HG03342 (cell line): Measurements from ENCODE around the gene ZNF19.

Source experiments
- ATAC-seq: cut with Tn5 transposase; IDR thresholded peaks from one replicate; pipeline ENCODE4 v1.9.1; 2021; ENCODE audit warnings: mild to moderate bottlenecking, moderate library complexity; ENCODE audit not compliant: unreplicated experiment

The ZNF19 gene

DNA sequence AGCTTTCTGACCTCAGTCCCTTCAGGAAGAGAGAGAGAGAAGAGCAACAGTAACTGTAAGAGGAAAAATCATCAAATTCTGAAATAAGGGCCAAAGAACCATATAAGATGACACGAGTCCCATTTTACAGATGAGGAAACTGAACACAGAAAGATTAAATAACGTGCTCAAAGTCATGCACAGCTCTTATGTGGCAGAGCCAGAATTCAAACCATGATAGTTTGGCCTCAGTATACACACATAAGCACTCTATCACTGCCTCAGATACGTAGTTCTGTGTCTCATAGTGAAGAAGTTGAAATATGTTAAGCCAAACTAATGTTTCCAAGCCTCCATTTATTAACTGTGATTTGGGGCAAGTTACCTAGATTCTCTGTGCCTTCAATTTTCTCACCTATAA, 1.9 kb upstream of the ZNF19 start:
- no peak for ATAC-seq

GRCh38 chr16:71490361-71490760, 1.2 kb upstream of the ZNF19 start:
- no peak for ATAC-seq

DNA sequence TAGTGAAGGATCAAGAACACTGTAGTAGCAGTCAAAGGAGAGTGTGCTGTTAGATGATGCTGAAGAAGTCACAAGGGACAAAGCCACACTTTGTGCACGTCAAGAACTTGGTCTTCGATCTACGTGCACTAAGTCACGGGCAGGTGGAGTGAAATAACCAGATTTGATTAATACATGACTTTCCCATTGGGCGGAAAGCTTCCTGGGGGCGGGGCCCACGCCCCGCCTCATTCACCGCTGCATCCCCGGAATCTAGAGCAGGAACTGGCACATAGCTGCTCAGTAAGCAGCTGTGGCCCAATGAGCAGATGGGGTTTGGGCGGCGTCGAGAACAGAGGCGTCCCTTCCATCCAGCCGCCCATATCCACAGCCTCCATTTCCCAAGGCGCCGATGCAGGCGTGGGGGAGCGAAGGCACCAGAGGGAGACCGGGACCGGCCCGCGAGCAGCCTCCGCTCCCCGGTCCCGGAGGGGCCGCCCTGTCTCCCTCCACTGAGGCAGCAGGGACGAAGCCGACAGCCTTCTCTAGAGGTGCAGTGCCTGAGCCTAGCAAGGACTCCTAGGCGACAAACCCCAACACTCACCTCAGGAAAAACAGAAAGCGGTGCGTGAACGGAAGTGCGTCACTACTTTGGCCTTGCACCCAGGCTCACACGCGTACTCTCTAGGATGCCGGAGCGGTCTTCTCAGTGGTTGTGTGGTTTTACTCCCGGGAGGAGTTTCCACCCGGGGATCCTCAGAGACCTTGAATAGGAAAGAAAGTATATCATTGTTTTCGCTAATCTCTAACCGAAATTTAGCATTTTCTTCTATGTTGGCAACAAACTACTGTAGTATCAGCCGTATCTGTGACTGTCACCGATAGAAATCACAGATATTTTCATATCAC, 4.9 kb downstream of the ZNF19 start:
- peak; percentile 87 for ATAC-seq

GRCh38 chr16:71482569-71482968, 6.6 kb downstream of the ZNF19 start:
- ATAC-seq, result no peak

GRCh38 chr16:71480956-71481355, 8.2 kb downstream of the ZNF19 start:
- no peak for ATAC-seq

DNA sequence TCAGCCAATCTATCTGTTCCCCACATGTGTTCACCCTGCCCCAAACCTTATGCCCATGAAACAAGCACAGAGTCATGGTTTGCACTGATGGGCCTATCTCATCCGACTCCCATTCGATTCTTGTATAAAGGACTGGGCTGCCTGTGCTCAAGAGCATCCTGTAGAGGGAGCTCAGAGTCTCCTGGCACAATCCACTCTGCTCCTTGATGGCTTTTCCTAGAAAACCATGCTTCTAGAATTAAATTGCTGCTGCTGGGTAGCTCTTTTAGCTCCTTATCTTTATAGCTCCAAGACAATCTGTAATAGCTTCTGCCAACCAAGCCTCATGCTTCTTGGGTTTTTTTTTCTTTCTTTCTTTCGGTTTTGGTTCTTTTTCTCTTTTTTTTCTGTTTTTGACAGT, 9.7 kb downstream of the ZNF19 start:
- ATAC-seq, result no peak

DNA sequence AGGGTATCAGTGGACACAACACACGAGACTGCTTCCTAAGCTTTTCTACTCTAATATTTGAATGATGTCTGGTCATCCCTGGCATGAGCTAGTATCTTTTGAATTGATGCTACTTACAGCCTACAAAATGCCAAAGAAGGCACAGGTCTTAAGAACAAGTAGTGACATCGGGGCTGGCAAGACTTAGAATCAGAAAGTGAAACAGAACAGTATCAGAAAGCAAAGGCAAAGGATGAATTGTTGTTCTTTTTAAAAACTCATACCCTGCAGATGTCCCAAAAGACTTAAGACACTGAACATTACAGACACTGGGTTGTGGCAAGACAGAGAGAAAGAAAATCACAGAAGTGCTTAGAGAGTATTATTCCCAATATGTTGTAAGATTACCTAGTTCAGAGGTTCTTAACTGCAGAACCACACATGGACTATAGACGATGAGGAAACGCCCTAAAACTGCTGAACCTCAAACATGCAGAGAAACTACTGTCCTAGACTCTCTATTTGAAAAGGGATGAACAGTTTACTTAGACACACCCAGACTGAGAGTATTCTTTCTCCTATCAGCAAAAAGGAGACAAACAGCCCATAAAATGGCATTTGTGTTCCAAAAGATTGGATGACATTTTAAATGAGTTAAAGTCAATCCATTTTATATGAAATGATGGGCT, 12.5 kb downstream of the ZNF19 start:
- no peak for ATAC-seq

- ATAC-seq, result no peak
These were observed 14.3 kb downstream of the ZNF19 start for GRCh38 chr16:71474864-71475263.

GRCh38 chr16:71473891-71474290, 15.2 kb downstream of the ZNF19 start:
- no peak for ATAC-seq

DNA sequence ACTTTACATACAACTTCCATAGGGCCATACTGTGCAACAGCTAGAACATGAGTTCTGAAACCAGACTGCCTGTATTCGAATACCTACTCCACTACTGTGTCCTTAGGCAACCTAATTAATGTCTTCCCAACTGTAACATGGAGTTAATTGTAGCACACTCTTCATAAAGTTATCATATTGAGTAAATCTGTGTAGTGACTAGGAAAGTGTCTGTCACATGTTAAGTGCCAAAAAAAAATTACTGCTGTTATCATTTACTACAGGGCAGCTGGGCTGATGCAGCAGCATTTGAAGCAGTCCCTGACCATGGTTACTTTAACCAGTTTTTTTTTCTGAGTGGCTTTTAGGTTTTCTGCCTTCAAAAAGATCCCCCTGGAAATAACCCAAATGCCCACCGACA, 16.2 kb downstream of the ZNF19 start:
- no peak for ATAC-seq

DNA sequence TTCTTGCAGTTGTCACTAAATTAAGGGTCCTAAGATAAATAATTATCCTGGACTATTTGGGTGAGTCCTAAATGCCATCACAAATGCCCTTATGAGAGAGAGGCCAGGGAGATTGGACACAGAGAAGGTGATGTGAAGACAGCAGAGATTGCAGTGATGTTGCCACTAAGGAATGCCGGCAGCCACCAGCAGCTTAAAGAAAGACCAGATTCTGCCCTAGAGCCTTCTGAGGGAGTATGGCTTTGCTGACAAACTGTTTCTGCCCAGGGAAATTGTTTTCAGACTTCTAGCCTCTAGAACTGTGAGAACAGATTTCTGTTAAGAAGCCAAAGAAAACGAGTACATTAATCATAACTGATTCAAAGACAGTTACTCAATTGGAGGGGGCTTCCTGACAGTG, 17.1 kb downstream of the ZNF19 start:
- no peak for ATAC-seq

DNA sequence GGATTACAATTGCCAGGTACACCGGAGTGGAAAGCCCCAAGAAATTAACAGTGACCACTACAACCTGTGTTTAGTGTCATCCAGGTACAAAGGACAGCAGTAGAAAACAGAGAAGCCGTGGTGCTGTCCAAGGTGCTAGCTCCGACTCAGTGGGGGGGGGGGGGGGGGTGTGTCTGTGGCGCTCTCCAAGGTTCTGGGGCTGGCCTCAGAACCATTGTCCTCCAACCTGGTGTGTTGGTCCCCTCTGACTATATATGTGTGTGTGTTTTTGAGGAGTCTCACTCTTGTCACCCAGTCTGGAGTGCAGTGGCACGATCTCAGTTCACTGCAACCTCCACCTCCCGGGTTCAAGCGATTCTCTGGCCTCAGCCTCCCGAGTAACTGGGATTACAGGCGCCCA, 21.3 kb downstream of the ZNF19 start:
- no peak for ATAC-seq

- no peak for ATAC-seq
These were observed 24.9 kb downstream of the ZNF19 start for GRCh38 chr16:71464231-71464630.

DNA sequence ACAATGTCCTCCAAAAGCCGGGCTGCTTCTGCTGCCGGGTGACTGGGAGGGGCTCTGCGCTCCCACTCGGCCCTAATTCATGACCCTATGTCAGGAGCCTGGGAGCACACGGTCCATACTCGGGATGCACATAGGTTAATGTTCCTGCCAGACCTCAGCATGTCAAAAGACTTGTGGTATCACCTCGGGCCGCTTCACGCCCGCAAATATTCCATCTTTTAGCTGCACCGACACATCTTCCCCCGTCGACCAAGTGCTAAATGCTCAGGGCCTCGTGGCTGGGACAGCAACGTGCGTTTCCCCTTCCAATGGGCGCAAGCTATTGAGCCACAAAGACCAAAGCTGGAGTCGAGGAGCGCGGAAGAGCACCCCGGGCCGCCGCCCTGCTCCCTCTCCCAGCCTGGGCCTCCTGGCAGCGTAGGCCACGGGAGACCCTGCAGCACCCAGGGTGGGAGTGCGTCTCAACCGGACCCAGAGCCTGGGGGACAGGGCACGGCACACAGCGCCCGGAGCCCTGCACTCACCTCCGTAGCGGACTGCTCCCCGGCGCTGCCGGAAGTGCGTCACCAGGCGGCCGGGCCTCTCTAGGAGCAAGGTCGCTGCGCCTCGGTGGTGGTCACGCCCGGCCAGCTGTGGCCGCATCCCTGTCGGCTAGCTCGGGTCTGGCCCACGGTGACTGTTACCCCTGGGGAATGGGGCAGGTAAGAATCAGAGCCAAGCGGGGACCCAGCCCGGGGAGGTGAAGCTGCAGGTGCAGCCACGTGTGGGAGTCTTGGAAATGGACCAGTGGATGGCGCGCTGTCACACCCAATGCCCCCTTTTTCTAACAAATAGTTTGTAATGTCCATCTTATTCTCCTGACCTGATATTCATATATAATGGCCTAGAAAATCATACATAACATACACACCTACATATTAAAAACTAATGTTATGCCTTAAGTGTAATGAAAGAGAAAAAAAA, 27.2 kb downstream of the ZNF19 start, which contains the start of gene ZNF23:
ZNF23 (minus strand) TSS at position 562 of the 963 bp plus-strand sequence. CDS start 5,451 bp downstream, outside the sequence.
- ATAC-seq, result peak; percentile 97

DNA sequence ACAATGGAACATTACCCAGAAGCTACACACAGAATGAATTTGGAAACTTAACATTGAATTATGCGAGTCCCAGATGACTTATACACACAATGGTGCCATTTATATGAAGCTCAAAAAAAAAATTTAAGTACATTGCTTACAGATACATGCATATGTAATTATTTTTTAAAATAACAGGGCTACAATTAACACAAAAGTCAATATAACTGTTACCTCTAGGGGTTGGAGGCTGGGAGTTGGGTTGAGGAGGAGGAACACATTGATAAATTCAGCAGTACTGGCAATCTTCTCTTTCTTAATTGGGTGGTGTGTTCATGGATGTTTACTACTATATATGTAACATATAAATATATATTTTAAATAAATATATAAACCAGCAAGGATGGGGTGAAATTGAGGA, 28.2 kb downstream of the ZNF19 start:
- no peak for ATAC-seq

DNA sequence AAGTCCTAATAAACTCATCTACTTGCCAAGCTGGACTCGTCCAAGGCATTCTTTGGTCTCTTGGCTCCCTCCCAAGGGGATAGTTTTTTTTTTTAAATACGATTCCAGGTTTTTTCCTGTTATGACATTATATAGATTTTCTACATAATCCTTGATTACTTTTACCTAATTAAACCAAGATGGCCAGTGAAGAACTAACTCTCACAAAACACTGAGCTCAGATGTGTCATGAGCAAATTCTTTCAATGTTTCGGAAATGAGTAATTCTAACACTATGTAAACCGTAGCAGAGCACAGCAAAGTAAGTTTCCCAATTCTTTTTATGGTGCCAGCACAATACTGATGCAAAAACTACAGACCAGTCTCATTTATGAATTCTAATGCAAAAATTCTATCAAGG, 28.9 kb downstream of the ZNF19 start:
- no peak for ATAC-seq

DNA sequence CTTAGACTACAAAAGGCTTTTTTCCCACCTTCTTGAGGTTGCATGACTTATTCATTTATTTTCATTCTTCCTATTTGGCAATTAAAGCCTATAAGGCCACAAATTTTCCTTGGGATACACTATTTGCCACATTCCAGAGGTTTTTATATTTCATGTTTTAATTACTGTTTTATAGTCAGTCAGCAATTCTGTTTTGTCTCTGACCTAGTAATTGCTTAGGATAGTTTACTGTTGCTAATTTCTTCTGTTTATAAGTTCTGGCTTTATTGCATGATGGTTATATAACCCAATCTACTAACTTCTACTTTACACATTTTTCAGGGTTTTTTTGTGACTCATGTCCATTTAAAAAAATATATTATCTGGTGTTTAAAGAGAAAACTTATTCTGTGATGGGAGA, 29.6 kb downstream of the ZNF19 start:
- no peak for ATAC-seq

DNA sequence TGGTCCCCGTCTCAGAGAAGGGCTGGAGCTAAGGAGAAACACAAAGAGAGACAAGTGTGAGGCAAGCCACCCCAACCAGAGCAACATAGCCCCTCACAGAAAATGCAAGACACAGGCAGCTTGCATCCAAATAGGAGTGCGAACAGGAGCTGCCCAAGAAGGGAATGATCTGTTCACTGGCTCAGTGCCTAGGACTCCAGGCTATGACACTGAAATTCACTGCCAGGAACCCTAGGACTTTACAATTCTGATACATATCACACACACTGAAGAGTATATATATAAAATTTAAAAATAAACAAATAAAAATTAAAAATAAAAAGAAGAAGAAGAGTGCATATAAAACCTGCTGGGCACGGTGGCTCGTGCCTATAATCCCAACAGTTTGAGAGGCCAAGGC, 32.3 kb downstream of the ZNF19 start:
- no peak for ATAC-seq

DNA sequence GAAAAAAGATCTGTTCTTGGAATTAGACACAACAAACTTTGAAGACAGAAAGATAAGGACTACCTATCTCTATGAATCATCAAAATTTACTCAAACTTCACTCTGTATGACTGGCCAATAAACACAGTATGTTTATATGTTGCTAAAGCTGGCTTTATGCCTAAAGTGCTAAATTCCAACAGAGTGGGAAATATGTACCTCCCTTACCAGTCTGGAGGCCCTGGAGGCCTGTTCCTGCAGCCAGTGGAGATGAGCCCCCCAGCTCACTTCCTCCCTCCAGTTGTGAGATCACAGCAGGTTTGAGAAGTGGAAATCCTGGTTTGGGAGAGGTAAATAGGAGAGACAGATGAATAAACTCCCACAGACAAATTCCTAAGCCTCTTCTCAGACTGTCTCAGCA, 36.1 kb downstream of the ZNF19 start:
- ATAC-seq, result no peak

- no peak for ATAC-seq
These were observed 40.1 kb downstream of the ZNF19 start for GRCh38 chr16:71449020-71449419.

DNA sequence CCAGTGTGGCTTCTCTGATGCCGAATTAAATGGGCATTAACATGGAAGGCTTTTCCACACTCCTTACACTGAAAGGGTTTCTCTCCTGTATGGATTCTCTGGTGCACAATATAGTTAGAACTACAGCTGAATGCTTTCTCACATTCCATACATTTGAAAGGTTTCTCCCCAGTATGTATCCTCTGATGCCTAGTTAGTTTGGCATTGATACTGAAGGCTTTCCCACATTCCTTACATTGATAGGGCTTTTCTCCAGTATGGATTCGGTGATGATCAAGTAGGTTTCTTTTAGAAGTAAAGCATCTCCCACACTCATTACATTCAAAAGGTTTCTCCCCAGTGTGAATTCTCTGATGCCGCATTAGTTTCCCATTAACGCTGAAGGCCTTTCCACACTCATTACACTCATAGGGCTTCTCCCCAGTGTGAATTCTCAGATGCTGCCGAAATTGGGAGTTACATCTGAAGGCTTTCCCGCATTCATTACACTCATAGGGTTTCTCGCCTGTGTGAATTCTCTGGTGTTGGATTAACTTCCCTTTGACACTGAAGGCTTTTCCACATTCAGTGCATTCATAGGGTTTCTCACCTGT, 40.8 kb downstream of the ZNF19 start:
- ATAC-seq, result no peak
